Liver (tissue), 9 donors: ENCODE measurements around the gene DEAF1. TPM values are rescaled to one million over a fixed set of nuclear protein-coding genes. Genes with fewer than 3 reads are reported as not detected.
"Not testable (repeated sequence)": the region's sequence is repeated elsewhere in the genome, so short reads cannot be mapped to it uniquely, and the experiment has no call there.

Experiments
- DNase-seq: peaks from one replicate; pipeline ENCODE4 v3.0.0-alpha.2; 2017; ENCODE audit warnings: low spot score
- H3K27ac ChIP-seq, 2 donors: one replicate each; pipeline ENCODE4 v1.7.0; 2013; ENCODE audit warnings: inconsistent platforms in 2 of 2, low read length in 2 of 2, control low read depth in 1 of 2, low read depth in 1 of 2, mild to moderate bottlenecking in 1 of 2
- H3K27me3 ChIP-seq, 4 donors: one replicate each; pipeline versions ENCODE4 v1.6.1 to v1.7.0; 2013; ENCODE audit warnings: low read length in 3 of 4, inconsistent platforms in 1 of 4, mild to moderate bottlenecking in 1 of 4, moderate library complexity in 1 of 4; ENCODE audit not compliant: control insufficient read depth in 4 of 4, insufficient read depth in 4 of 4
- H3K36me3 ChIP-seq, 4 donors: one replicate each; pipeline versions ENCODE4 v1.6.1 to v1.7.0; 2013; ENCODE audit warnings: low read length in 3 of 4, mild to moderate bottlenecking in 3 of 4, low read depth in 1 of 4, moderate library complexity in 1 of 4; ENCODE audit not compliant: control insufficient read depth in 4 of 4, insufficient read depth in 3 of 4
- H3K4me1 ChIP-seq, 4 donors: one replicate each; pipeline versions ENCODE4 v1.6.1 to v1.7.0; 2013; ENCODE audit warnings: low read length in 3 of 4, mild to moderate bottlenecking in 3 of 4, moderate library complexity in 1 of 4; ENCODE audit not compliant: control insufficient read depth in 4 of 4, insufficient read depth in 4 of 4
- H3K4me3 ChIP-seq, 3 donors: one replicate each; pipeline versions ENCODE4 v1.6.1 to v1.7.0; 2013; ENCODE audit warnings: low read length in 3 of 3, control low read depth in 1 of 3, low read depth in 1 of 3, mild to moderate bottlenecking in 1 of 3
- H3K9ac ChIP-seq, 2 donors: one replicate each; pipeline ENCODE4 v1.7.0; 2013; ENCODE audit warnings: low read length in 2 of 2, mild to moderate bottlenecking in 2 of 2, moderate library complexity in 2 of 2, control low read depth in 1 of 2, low read depth in 1 of 2
- H3K9me3 ChIP-seq, 4 donors: one replicate each; pipeline versions ENCODE4 v1.6.1 to v1.7.0; 2013; ENCODE audit warnings: low read length in 3 of 4; ENCODE audit not compliant: control insufficient read depth in 4 of 4
- ATF3 ChIP-seq: IDR thresholded peaks from 2 replicates; pipeline ENCODE4 v1.6.1; 2016; ENCODE audit warnings: antibody characterized with exemption
- CTCF ChIP-seq: fragments of 150-350 bp; IDR thresholded peaks from 2 replicates; pipeline ENCODE4 v1.5.1; 2017; ENCODE audit warnings: improper control_type of control experiment, low read depth, low read length; ENCODE audit not compliant: missing input control
- EGR1 ChIP-seq, 2 donors: IDR thresholded peaks; 2 replicates each; pipeline ENCODE4 v1.6.1; 2016 to 2018; ENCODE audit warnings: antibody characterized with exemption in 2 of 2, low read depth in 2 of 2
- FOXA1 ChIP-seq: IDR thresholded peaks from 2 replicates; pipeline ENCODE4 v1.6.1; 2016; ENCODE audit warnings: antibody characterized with exemption
- GABPA ChIP-seq, 2 donors: IDR thresholded peaks in 1 of 2; conservative IDR thresholded peaks in 1 of 2; 2 replicates each; pipeline ENCODE4 v1.6.1; 2016; ENCODE audit warnings: antibody characterized with exemption in 2 of 2, mild to moderate bottlenecking in 1 of 2, moderate library complexity in 1 of 2
- HNF4A ChIP-seq, 2 donors: conservative IDR thresholded peaks; 2 replicates each; pipeline ENCODE4 v1.6.1; 2016; ENCODE audit warnings: antibody characterized with exemption in 2 of 2, mild to moderate bottlenecking in 2 of 2
- HNF4G ChIP-seq: IDR thresholded peaks from 2 replicates; pipeline ENCODE4 v1.6.1; 2016; ENCODE audit warnings: antibody characterized with exemption
- JUND ChIP-seq, 2 donors: IDR thresholded peaks; 2 replicates each; pipeline ENCODE4 v1.6.1; 2016; ENCODE audit warnings: antibody characterized with exemption in 2 of 2
- RAD21 ChIP-seq, 2 donors: IDR thresholded peaks; 2 replicates each; pipeline ENCODE4 v1.6.1; 2016; ENCODE audit warnings: antibody characterized with exemption in 2 of 2, mild to moderate bottlenecking in 2 of 2
- REST ChIP-seq: IDR thresholded peaks from 2 replicates; pipeline ENCODE4 v1.6.1; 2016; ENCODE audit warnings: antibody characterized with exemption, mild to moderate bottlenecking
- RXRA ChIP-seq, 2 donors: IDR thresholded peaks; 2 replicates each; pipeline ENCODE4 v1.6.1; 2017 to 2018; ENCODE audit warnings: antibody characterized with exemption in 2 of 2, mild to moderate bottlenecking in 1 of 2
- SP1 ChIP-seq: IDR thresholded peaks from 2 replicates; pipeline ENCODE4 v1.6.1; 2018; ENCODE audit warnings: antibody characterized with exemption, mild to moderate bottlenecking
- TAF1 ChIP-seq: conservative IDR thresholded peaks from 2 replicates; pipeline ENCODE4 v1.6.1; 2016; ENCODE audit warnings: antibody characterized with exemption, mild to moderate bottlenecking
- YY1 ChIP-seq: IDR thresholded peaks from 2 replicates; pipeline ENCODE4 v1.6.1; 2016; ENCODE audit warnings: antibody characterized with exemption, mild to moderate bottlenecking
- ZBTB33 ChIP-seq: IDR thresholded peaks from 2 replicates; pipeline ENCODE4 v1.6.1; 2016; ENCODE audit warnings: antibody characterized with exemption
- WGBS: extraction: QIAGEN DNeasy Blood & Tissue Kit; methylation state at CpG from one replicate; pipeline ENCODE4 v1.1.7; 2013; 5-methylcytosine and 5-hydroxymethylcytosine counted together
- polyA plus RNA-seq, 2 donors: library from polyadenylated mRNA; stranded (reverse) in 1 of 2; unstranded in 1 of 2; fragments of 200-250 nt in 1 of 2; fragments of >200 nt in 1 of 2; fragmentation: Nextera tagmentation in 1 of 2; extraction: Ambion mirVana in 1 of 2; gene quantifications; one replicate each; pipeline versions ENCODE4 v1.2.1 to v1.2.3, GENCODE V29; 2013 to 2015
- total RNA-seq, 2 donors: library from RNA; depleted of rRNA; stranded (reverse); fragments of >200 nt; gene quantifications; one replicate each; pipeline ENCODE4 v1.2.3, GENCODE V29; 2014
- donor health status: healthy.
- donor health status: healthy.
- donor health status: healthy.
- donor health status: healthy.
- donor health status: healthy.

DEAF1 gene
- total and polyA plus RNA-seq, 4 donors: 7.0 to 11.4 (median 10.1) TPM

- DNase-seq, H3K9me3 ChIP-seq, H3K4me3 ChIP-seq, H3K27ac ChIP-seq, H3K27me3 ChIP-seq, H3K36me3 ChIP-seq, H3K4me1 ChIP-seq, H3K9ac ChIP-seq: not testable (repeated sequence)
- WGBS: 97% methylated on average over 26 of the region's 26 CpGs
These were observed 39.5 kb upstream of the DEAF1 start for GRCh38 chr11:734541-734940.

- Histone ChIP-seq H3K4me3 (no peak overlapping the region), H3K27ac (no peak overlapping the region), H3K36me3 (no peaks in the 10 kb centered on the region), H3K4me1 (peaks cover 0 to 4% (median under 1%) of the 10 kb centered on the region in 4 donors), H3K27me3 (no peaks in the 10 kb centered on the region), H3K9ac (no peak overlapping the region), H3K9me3 (no peaks in the 10 kb centered on the region)
- TF ChIP-seq RAD21 (IDR thresholded peaks at IDR 0.05) (no peak), REST (no peak), HNF4G (no peak)
- WGBS: 84% methylated on average over 20 of the region's 20 CpGs
- DNase-seq: no peak
These were observed 38.0 kb upstream of the DEAF1 start for GRCh38 chr11:733072-733471.

GRCh38 chr11:729492-730074, 34.6 kb upstream of the DEAF1 start:
- no peak overlapping the region for H3K4me3 ChIP-seq
- no peaks in the 10 kb centered on the region for H3K9me3 ChIP-seq
- WGBS: 42% methylated on average over 17 of the region's 17 CpGs
- H3K27ac ChIP-seq: no peak overlapping the region
- no peak overlapping the region for H3K9ac ChIP-seq
- H3K4me1 ChIP-seq: peaks cover 0 to 6% (median 2%) of the 10 kb centered on the region in 4 donors
- no peak for TF ChIP-seq TAF1
- TF ChIP-seq REST: no peak
- TF ChIP-seq FOXA1: no peak
- TF ChIP-seq YY1: no peak
- no peak for TF ChIP-seq CTCF
- no peak for TF ChIP-seq SP1
- TF ChIP-seq HNF4A (conservative IDR thresholded peaks at IDR 0.05): no peak
- no peak for TF ChIP-seq RAD21 (IDR thresholded peaks at IDR 0.05)
- TF ChIP-seq JUND (IDR thresholded peaks at IDR 0.05): no peak
- no peak for TF ChIP-seq EGR1 (IDR thresholded peaks at IDR 0.05; ENCODE audit: low read depth in 2 of 2)
- TF ChIP-seq RXRA (IDR thresholded peaks at IDR 0.05): no peak
- TF ChIP-seq ZBTB33: no peak
- TF ChIP-seq GABPA (IDR thresholded peaks at IDR 0.05 in 1 of 2, conservative IDR thresholded peaks at IDR 0.05 in 1 of 2): no peak
- no peak for TF ChIP-seq ATF3
- H3K36me3 ChIP-seq: peaks cover 0 to 3% (median 1%) of the 10 kb centered on the region in 4 donors
- no peaks in the 10 kb centered on the region for H3K27me3 ChIP-seq
- no peak for DNase-seq
